Stimulated activated CD4-positive, alpha-beta T cell treated with anti-CD3 and anti-CD28 coated beads, Interleukin-15, amount 100 ng/mL, for 1 hour (primary cell): ENCODE results near the gene FNDC11.

Experiments
- DNase-seq, 2 donors: peaks; one replicate each; pipeline ENCODE4 v3.0.0-alpha.2; 2020; ENCODE audit warnings: low read depth in 1 of 2, low spot score in 1 of 2

FNDC11 gene

DNA sequence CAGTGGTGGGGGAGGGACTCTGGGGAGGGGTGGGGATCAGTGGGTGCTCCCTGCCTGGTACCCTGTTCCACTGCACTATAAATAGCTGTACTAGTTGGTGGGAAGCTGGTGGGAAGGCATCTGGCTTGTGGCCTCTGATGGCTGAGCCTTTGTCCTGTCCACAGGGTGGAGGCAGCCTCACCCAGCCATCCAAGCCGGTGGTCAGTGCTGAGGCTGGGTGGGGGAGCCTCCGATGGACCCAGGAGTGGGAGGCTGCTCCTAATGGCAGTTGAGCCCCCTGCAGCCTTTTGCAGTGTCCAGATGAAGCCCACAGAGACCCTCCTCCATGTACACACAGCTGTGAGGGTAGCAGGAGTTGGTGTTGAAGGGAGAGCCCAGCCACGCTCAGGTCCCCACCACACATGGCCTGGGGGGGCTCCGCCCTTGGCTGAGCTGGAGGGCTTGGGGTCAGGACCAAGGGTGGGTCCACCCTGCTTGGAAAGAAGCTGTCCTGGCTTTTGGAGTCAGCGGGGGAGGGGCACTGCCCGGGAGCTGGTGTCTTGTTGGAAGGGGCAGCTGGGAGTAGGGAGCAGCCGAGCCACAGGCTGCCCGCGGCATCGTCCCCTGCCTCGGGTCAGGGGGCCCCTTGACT is 30.9 kb upstream of the FNDC11 start:
- no peak for DNase-seq

DNA sequence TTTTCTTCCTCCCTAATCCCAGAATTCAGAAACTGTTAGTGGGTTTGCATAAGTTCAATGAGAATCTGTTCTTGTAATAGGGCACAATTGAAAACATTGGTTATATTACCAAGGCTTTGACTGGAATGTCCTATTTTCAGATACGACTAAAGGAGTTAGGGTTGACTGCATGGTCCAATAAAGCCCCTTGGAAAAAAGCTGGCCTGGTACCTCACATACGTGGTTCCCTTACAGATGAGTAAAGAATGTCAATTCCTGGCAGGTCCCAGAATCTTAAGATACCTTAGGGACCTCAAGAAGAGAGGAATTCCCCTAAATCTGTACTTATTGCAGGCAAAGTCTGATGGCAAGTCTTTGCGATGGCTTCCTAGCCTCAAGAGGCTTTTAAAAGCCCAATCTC is 28.8 kb upstream of the FNDC11 start:
- DNase-seq, result no peak

DNA sequence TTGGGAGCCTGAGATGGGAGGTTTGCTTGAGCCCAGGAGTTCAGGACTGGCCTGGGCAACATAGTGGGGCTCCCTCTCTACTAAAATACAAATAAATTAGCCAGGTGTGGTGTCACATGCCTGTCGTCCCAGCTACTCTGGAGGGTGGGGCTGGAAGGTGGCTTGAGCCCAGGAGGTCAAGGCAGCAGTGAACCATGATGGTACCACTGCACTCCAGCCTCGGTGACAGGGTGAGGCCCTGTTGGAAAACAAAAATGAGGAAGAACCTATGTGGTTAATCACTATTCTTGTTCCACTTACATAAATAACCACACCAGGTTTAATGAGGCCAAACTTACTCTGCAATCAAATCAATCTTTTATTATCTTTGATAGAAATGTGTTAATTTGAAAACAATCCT is 28.0 kb upstream of the FNDC11 start:
- no peak for DNase-seq

DNA sequence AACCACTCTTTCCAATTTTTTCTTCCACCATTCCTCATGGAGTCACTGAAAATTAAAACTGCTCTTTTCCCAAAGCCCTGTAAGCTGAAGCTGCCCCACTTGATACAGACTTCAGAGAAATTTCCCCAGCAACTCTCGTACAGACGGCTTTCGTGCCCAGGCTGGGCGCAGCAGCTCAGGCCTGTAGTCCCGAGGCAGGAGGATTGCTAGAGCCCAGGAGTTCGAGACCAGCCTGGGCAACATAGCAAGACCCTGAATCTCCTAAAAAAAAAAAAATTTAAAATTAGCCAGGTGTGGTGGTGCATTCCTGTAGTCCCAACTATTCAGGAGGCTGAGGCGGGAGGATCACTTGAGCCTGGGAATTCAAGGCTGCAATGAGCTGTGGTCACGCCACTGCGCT is 26.8 kb upstream of the FNDC11 start:
- no peak for DNase-seq

DNA sequence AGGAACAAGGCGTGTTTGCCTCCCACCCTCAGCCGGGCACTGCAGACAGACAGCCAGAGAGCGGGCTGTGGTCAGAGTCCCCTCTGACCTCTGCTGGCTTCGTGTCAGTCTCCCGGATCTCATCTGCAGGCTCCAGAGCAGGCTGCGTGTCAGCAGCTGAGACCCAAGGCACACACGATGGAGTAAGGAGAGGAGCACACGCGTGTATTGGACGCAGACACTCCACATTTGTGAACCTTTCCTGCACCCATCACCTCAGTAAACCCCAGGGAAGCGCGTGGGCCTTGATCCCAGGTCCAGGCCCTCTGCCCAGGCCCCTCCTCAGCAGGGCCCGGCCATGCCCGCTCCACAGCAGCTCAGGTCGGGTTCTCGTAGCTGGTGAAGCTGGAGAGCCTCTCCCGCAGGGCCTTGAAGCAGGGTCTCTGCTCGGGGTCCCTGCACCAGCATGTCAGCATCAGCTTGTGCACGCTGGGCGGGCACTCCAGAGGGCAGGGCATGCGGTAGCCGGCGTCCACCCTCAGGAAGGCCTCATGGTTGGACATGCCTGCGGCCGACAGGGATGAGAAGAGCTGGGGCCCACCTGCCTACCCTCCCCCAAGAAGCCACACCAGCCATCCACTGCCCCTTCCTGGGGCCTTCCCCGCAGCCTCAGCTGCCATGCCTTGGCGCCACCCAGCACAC is 24.6 kb upstream of the FNDC11 start:
- DNase-seq, result no peak

- DNase-seq, result no peak
These were observed 23.8 kb upstream of the FNDC11 start for GRCh38 chr20:63529861-63530787.

GRCh38 chr20:63530788-63531160 is 23.2 kb upstream of the FNDC11 start:
- DNase-seq, result no peak

DNA sequence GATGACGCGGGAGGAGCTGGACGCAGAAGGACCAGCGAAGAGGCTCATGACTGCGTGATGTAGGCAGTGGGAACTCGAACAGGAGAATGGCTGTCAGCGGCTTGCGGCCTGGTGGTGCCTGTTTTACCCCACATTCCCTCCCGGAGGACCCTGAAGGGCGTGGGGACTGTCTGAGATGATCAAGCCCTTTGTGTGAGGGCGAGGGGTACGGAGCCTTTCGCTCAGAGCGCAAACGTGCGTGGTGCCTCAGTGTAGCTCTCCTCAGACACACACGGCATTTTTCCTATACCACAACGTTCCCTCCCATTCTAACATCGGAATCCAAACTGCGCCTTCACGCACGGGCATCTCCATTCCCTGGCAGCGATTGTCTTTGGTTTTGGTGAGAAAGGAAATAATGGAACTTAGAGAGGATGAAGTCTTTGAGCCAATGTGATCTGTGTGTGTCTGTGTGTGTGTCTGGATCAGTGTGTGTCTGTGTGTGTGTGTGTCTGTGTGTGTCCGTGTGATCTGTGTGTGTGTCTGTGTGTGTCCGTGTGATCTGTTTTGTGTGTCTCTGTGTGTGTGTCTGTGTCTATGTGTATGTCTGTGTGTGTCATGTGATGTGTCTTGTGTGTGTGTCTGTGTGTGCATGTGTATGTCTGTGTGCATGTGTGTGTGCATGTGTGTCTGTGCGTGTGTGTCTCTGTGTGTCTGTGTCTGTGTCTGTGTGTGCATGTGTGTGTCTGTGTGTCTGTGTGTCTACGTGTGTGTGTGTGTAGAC is 22.1 kb upstream of the FNDC11 start:
- no peak for DNase-seq

DNA sequence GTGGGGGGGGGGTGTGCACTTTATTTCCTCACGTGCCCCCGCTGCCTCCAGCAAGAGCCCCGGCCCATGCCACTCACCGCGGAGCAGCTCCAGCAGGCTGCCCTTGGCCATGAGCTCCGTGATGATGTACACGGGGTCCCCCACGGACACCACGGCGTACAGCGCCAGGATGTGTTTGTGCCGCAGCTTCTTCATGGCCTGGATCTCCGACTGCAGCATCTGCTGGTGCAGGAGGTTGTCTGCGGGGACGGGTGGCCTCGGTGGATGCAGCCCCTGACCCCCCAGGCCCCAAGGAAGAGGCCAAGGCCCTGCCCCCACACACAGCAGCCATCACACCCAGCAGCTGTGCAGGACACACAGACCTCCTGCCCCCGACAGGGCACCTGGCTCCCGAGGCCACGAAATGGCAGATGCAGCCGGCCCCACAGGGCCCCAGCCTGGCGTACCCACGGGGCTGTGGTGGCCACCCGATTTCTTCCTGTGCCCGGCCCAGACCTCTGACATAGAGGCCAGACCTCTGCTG is 21.4 kb upstream of the FNDC11 start:
- DNase-seq, result no peak

DNA sequence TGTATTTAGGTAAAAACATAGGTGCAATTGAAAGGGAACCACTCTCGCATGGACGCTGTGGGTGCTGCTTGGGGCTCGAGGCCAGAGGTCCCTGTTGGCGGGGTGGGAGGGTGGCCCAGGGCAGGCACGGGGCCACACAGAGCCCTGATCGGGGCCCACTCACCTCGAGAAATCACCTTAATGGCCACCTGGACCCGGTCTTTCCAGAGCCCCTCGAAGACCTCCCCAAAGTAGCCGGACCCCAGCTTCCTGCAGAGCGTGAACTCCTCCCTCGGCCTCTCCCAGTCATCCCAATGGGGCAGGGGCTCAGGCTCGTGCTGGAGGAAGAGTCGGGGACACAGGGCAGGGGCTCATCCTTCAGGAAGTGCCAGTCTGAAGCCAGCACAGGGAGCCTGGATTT is 20.6 kb upstream of the FNDC11 start:
- DNase-seq, result no peak

GRCh38 chr20:63533871-63534393 is 20.0 kb upstream of the FNDC11 start:
- DNase-seq, result no peak

GRCh38 chr20:63534427-63534830 is 19.5 kb upstream of the FNDC11 start:
- DNase-seq, result no peak

DNA sequence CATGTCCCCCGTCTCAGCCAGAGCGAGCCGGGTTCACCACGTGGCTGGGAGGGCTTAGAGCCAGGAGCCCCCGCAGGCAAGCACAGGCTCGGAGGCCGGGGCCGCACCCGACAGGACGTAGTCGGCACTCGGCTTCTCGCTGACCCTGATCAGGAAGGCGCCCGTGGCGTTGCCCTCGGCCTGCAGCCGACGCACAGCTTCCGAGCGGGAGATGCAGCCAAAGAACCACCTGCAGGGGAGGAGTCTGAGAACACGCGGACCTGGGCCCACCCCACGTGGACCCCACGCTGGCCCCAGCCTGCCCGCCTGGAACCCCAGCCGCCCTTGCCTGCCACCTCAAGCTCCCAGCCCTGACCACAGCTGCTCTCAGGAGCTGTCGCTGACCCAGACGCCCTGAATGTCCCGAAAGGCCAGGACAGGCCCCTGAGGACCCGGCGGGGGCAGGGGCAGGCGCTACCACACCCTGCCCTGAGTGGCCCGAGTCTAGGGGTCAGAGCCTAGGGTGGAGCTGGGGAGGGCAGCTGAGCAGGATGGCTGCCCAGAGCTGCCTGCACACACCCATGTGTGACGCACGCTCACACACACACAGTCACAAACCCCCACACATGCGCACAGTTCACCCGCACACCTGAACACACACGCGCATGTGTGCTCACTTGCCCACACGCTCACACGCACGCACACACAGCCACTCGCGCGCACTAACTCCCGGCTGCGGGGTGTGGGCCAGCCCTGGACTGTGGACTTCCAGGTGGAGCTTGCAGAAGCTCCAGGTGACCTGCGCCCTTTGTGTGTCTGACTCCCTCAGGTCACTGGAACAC is 18.9 kb upstream of the FNDC11 start:
- DNase-seq, result no peak

GRCh38 chr20:63536241-63536977 is 17.6 kb upstream of the FNDC11 start:
- DNase-seq, result no peak

GRCh38 chr20:63536997-63537524 is 16.9 kb upstream of the FNDC11 start, which contains the start of gene PTK6:
TSS of gene PTK6 (minus strand) at chr20:63537376. CDS start at chr20:63537314, 62 bp downstream.
- no peak for DNase-seq

GRCh38 chr20:63537525-63538203 is 16.3 kb upstream of the FNDC11 start:
- DNase-seq, result peak; percentile 87

- no peak for DNase-seq
These were observed 15.5 kb upstream of the FNDC11 start for GRCh38 chr20:63538204-63539091.
